ENCODE data around the gene TBC1D10A.
A peak's percentile ranks its signal among the peaks of the same experiment; 100 is the strongest.

The TBC1D10A gene

GRCh38 chr22:30285846-30286200 is 40.9 kb downstream of the TBC1D10A start:
- DNase-seq (ENCODE audit: low read depth in 2 of 2) = no peak

GRCh38 chr22:30285176-30285845 is 41.4 kb downstream of the TBC1D10A start:
- no peak for DNase-seq (ENCODE audit: low read depth in 2 of 2)

GRCh38 chr22:30284666-30285065 is 42.1 kb downstream of the TBC1D10A start:
- DNase-seq (ENCODE audit: low read depth in 2 of 2) = no peak

- no peak for DNase-seq (ENCODE audit: low read depth in 2 of 2)
Observed at GRCh38 chr22:30284172-30284571, 42.6 kb downstream of the TBC1D10A start.

GRCh38 chr22:30283342-30283741 is 43.4 kb downstream of the TBC1D10A start:
- DNase-seq (ENCODE audit: low read depth in 2 of 2) = no peak

- no peak for DNase-seq (ENCODE audit: low read depth in 2 of 2)
Observed at GRCh38 chr22:30282616-30283046, 44.1 kb downstream of the TBC1D10A start.

GRCh38 chr22:30280505-30280904 is 46.2 kb downstream of the TBC1D10A start:
- DNase-seq (ENCODE audit: low read depth in 2 of 2) = no peak

- no peak for DNase-seq (ENCODE audit: low read depth in 2 of 2)
Observed at GRCh38 chr22:30279932-30280331, 46.8 kb downstream of the TBC1D10A start.

- no peak for DNase-seq (ENCODE audit: low read depth in 2 of 2)
Observed at GRCh38 chr22:30279046-30279788, 47.5 kb downstream of the TBC1D10A start.

- DNase-seq (ENCODE audit: low read depth in 2 of 2) = no peak
Observed at GRCh38 chr22:30277547-30278344, 49.0 kb downstream of the TBC1D10A start.

- no peak for DNase-seq (ENCODE audit: low read depth in 2 of 2)
Observed at GRCh38 chr22:30276039-30276438, 50.7 kb downstream of the TBC1D10A start.

- no peak for DNase-seq (ENCODE audit: low read depth in 2 of 2)
Observed at GRCh38 chr22:30275625-30276024, 51.1 kb downstream of the TBC1D10A start.

- no peak for DNase-seq (ENCODE audit: low read depth in 2 of 2)
Observed at GRCh38 chr22:30274437-30274812, 52.3 kb downstream of the TBC1D10A start.

- DNase-seq (ENCODE audit: low read depth in 2 of 2) = no peak
Observed at GRCh38 chr22:30273711-30274436, 52.9 kb downstream of the TBC1D10A start.

- no peak for DNase-seq (ENCODE audit: low read depth in 2 of 2)
Observed at GRCh38 chr22:30272781-30273601, 53.8 kb downstream of the TBC1D10A start.

- no peak for DNase-seq (ENCODE audit: low read depth in 2 of 2)
Observed at GRCh38 chr22:30270832-30271231, 55.9 kb downstream of the TBC1D10A start.

- DNase-seq (ENCODE audit: low read depth in 2 of 2) = no peak
Observed at GRCh38 chr22:30268331-30268730, 58.4 kb downstream of the TBC1D10A start.

- DNase-seq (ENCODE audit: low read depth in 2 of 2) = peak in 1 of 2 donors; percentile 41
Observed at GRCh38 chr22:30267382-30268302, 59.1 kb downstream of the TBC1D10A start.

GRCh38 chr22:30266445-30267381 is 60.0 kb downstream of the TBC1D10A start, which contains the start of gene OSM:
Gene OSM (minus strand): TSS chr22:30266851. CDS start chr22:30266799, 52 bp downstream.
- peak; percentile 60 to 78 for DNase-seq (ENCODE audit: low read depth in 2 of 2)
